ENCODE measurements around the gene TUBGCP5. TPM values are rescaled to one million over a fixed set of nuclear protein-coding genes. Genes with fewer than 3 reads are reported as not detected.
"Not testable (repeated sequence)": the region's sequence is repeated elsewhere in the genome, so short reads cannot be mapped to it uniquely, and the experiment has no call there.

Gene TUBGCP5
- total RNA-seq (2021) = 10.7 and 11.2 TPM in 2 replicates
- percentile 77 among the genes with signal in this experiment for Bru-seq, nascent RNA
- percentile 65 among the genes with signal in this experiment for BruChase-seq, experiment 1, labeled RNA remaining after a 2-hour chase
- BruChase-seq, experiment 2, labeled RNA remaining after a 6-hour chase = percentile 69 among the genes with signal in this experiment
- long read RNA-seq, partial matches to known transcripts = 1 of 5 reads
- long read RNA-seq, other reads (novel, unspliced or antisense) = 1 of 5 reads

DNA sequence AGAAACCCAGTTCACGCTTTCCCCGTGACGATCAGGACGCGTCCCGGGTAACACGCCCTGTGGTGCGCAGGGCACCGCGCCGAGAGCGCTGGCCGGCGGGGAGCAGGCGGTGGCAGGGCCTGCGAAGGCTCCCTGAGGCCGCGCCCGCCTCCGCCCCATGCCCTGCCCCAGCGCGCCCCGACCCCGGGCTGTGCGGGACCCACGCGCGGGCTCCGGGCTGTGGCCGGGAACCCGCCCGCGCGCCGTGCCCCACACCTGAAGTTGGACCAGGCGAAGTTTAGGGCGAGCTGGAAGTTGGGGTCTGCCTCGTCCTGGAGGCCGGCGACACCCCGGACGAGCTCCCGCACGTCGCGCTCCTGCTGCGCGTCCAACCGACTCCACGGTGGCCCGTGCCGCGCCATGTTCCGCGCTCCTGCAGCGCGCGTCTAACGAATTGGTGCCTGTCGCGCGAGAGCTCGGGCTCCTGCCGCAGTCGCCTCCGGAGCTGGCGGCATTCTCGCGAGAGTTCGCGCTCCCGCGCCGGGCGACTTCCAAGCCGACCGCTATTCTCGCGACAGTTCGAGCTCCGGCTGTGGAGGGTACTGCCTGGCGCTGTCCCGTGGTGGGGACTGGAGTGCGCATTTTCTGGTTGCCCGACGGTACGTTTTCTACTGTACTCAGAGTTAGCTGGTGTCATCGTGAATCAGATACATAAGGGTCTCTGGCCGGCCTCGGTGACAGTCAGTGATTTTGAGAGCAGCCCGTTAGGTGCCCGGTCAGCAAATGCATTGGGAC is at the start of gene TUBGCP5:
TUBGCP5 (minus strand) TSS at position 427 of the 774 bp plus-strand sequence; CDS start at position 401, 26 bp downstream.
- Histone ChIP-seq H3K36me3 (ENCODE audit: low read depth) (peaks cover 4% of the 10 kb centered on the region; the same call in 1 of the 2 replicates), H3K4me2 (peak within 1 kb of the TSS; percentile 97), H3K4me1 (replicated peaks; ENCODE audit: insufficient read depth) (peaks cover 9% of the 10 kb centered on the region), H3K9me2 (ENCODE audit: insufficient read depth) (no peaks in the 10 kb centered on the region), H2AFZ (peak within 1 kb of the TSS; percentile 97), H3K27me3 (ENCODE audit: insufficient read depth, low read depth) (no peaks in the 10 kb centered on the region), H3K4me3 (peak within 1 kb of the TSS; percentile 70), H3K27ac (peak within 1 kb of the TSS; percentile 19; the same call in 1 of the 2 replicates), H4K20me1 (ENCODE audit: insufficient read depth) (no peaks in the 10 kb centered on the region), H3F3A (ENCODE audit: insufficient read depth, low read depth) (0 out of 2 replicates have a peak, but pooled peaks cover 2% of the 10 kb centered on the region), H3K9me3 (ENCODE audit: insufficient read depth, low read depth) (no peaks in the 10 kb centered on the region), H3K79me2 (ENCODE audit: low read depth) (peaks cover 16% of the 10 kb centered on the region)
- intact Hi-C loops (cut with micrococcal nuclease; ENCODE audit: unreplicated experiment) = loop anchor here (1.0 to 5.0 kb wide), 3 partner anchors 59 to 428 kb away; partner anchors contain the start of genes CYFIP1 and NIPA2
- ChIA-PET CTCF (no interaction called here), POLR2A (ENCODE audit: unreplicated experiment) (interaction anchor here (0.6 to 0.7 kb wide), 3 partner anchors 58 to 76 kb away, joined by 3 to 10 read pairs (median 4); no protein-coding TSS in a partner anchor)
- TF ChIP-seq, protein P1, sequence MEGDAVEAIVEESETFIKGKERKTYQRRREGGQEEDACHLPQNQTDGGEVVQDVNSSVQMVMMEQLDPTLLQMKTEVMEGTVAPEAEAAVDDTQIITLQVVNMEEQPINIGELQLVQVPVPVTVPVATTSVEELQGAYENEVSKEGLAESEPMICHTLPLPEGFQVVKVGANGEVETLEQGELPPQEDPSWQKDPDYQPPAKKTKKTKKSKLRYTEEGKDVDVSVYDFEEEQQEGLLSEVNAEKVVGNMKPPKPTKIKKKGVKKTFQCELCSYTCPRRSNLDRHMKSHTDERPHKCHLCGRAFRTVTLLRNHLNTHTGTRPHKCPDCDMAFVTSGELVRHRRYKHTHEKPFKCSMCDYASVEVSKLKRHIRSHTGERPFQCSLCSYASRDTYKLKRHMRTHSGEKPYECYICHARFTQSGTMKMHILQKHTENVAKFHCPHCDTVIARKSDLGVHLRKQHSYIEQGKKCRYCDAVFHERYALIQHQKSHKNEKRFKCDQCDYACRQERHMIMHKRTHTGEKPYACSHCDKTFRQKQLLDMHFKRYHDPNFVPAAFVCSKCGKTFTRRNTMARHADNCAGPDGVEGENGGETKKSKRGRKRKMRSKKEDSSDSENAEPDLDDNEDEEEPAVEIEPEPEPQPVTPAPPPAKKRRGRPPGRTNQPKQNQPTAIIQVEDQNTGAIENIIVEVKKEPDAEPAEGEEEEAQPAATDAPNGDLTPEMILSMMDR (conservative IDR thresholded peaks at IDR 0.05) = no peak
- no peak for TF ChIP-seq EZH2 (IDR thresholded peaks at IDR 0.05; ENCODE audit: low read depth)
- BruUV-seq (replicated peaks) = no TSS peak
- peak; percentile 87 to 97 for DNase-seq

DNA sequence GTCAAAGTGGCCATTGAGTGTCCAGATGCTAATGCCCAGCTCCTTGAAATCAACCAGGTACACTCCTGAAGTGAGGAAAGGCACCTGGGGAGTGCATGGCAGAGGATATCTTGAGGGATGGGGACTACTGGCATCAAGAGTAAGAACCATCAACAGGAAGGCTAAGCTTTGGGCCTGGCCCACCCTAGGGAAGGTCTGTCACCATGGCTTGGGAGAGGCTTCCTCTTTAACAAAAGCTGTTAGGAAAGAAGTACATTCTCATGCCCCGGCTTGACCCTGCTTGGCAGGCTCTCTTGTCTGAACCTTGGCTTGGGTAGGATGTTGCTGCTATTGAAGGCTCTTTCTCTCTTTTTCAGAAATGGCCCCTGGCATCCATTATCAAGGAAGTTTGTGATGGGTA is 43.7 kb upstream of the TUBGCP5 start:
- Histone ChIP-seq H3K9me3 (ENCODE audit: insufficient read depth, low read depth) (no peaks in the 10 kb centered on the region), H3K79me2 (ENCODE audit: low read depth) (no peaks in the 10 kb centered on the region), H3K27me3 (ENCODE audit: insufficient read depth, low read depth) (peaks cover 64% of the 10 kb centered on the region), H3K9me2 (ENCODE audit: insufficient read depth) (no peaks in the 10 kb centered on the region), H2AFZ (no peak overlapping the region), H3K36me3 (ENCODE audit: low read depth) (no peaks in the 10 kb centered on the region), H3F3A (ENCODE audit: insufficient read depth, low read depth) (no peaks in the 10 kb centered on the region), H3K4me3 (no peak overlapping the region), H3K4me2 (no peak overlapping the region), H3K27ac (no peak overlapping the region), H4K20me1 (ENCODE audit: insufficient read depth) (no peaks in the 10 kb centered on the region), H3K4me1 (replicated peaks; ENCODE audit: insufficient read depth) (no peaks in the 10 kb centered on the region)
- BruUV-seq (replicated peaks) = no TSS peak
- POLR2A ChIA-PET (ENCODE audit: unreplicated experiment) = no interaction called here
- no peak for DNase-seq
- CTCF ChIA-PET = no interaction called here
- no peak for TF ChIP-seq EZH2 (IDR thresholded peaks at IDR 0.05; ENCODE audit: low read depth)
- TF ChIP-seq, protein P1 (conservative IDR thresholded peaks at IDR 0.05) = no peak
- intact Hi-C loops (cut with micrococcal nuclease; ENCODE audit: unreplicated experiment) = no loop called here

DNA sequence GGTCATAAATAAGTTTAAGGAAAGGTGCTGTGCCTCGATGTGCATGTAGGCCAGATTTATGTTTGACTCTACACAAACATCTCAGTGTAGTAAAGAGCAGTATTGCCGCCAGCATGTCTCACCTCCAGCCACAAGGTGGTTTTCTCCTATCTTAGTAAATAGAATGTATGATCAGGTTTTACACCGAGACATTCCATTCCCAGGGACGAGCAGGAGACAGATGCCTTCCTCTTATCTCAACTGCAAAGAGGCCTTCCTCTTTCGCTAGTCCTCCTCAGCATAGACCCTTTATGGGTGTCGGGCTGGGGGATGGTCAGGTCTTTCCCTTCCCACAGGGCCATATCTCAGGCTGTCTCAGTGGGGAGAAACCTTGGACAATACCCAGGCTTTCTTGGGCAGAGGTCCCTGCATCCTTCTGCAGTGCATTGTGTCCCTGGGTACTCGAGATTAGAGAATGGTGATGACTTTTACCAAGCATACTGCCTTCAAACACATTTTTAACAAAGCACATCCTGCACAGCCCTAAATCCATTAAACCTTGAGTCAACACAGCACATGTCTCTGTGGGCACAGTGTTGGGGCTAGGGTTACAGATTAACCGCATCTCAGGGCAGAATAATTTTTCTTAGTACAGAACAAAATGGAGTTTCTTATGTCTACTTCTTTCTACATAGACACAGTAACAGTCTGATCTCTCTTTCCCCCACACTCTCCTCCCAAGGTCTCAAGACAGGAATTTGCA is 42.8 kb upstream of the TUBGCP5 start:
- DNase-seq; POLR2A ChIA-PET (ENCODE audit: unreplicated experiment); H3K9me3 ChIP-seq (ENCODE audit: insufficient read depth, low read depth); H3K4me2 ChIP-seq; CTCF ChIA-PET; intact Hi-C loops (cut with micrococcal nuclease; ENCODE audit: unreplicated experiment); H3K27ac ChIP-seq; H3K4me1 ChIP-seq (replicated peaks; ENCODE audit: insufficient read depth); BruUV-seq (replicated peaks); H3K36me3 ChIP-seq (ENCODE audit: low read depth); H3K79me2 ChIP-seq (ENCODE audit: low read depth); H3K9me2 ChIP-seq (ENCODE audit: insufficient read depth); H2AFZ ChIP-seq; H4K20me1 ChIP-seq (ENCODE audit: insufficient read depth); H3F3A ChIP-seq (ENCODE audit: insufficient read depth, low read depth); H3K4me3 ChIP-seq: not testable (repeated sequence)
- H3K27me3 ChIP-seq (ENCODE audit: insufficient read depth, low read depth) = peaks cover 59% of the 10 kb centered on the region
